Sigmoid colon (tissue), 7 donors: ENCODE measurements around the gene PARVB. TPM values are rescaled to one million over a fixed set of nuclear protein-coding genes. Genes with fewer than 3 reads are reported as not detected.

ENCODE experiments used
- DNase-seq: peaks from one replicate; pipeline ENCODE4 v3.0.0-alpha.2; 2019
- H3K27ac ChIP-seq, 4 donors: fragments of 200-600 bp; sonication (generic); one replicate each; pipeline ENCODE4 v1.5.1; 2016 to 2019; ENCODE audit warnings: mild to moderate bottlenecking in 1 of 4
- H3K27me3 ChIP-seq, 3 donors: fragments of 200-600 bp; sonication (generic); one replicate each; pipeline ENCODE4 v1.5.1; 2019; ENCODE audit warnings: mild to moderate bottlenecking in 1 of 3
- H3K36me3 ChIP-seq, 4 donors: fragments of 200-600 bp; sonication (generic); one replicate each; pipeline ENCODE4 v1.5.1; 2016 to 2019
- H3K4me1 ChIP-seq, 4 donors: fragments of 200-600 bp; sonication (generic); one replicate each; pipeline ENCODE4 v1.5.1; 2017 to 2019
- H3K4me3 ChIP-seq, 4 donors: fragments of 200-600 bp; sonication (generic); one replicate each; pipeline ENCODE4 v1.5.1; 2017 to 2019; ENCODE audit warnings: mild to moderate bottlenecking in 2 of 4, moderate library complexity in 1 of 4
- H3K9me3 ChIP-seq, 4 donors: fragments of 200-600 bp in 3 of 4; sonication (generic) in 3 of 4; one replicate each; pipeline versions ENCODE4 v1.5.1 to v1.6.1; 2013 to 2019
- EP300 ChIP-seq, 4 donors: sonication (generic); formaldehyde crosslinking; IDR thresholded peaks; one replicate each; pipeline ENCODE4 v1.6.1; 2017; ENCODE audit warnings: antibody characterized with exemption in 4 of 4
- POLR2A ChIP-seq, 2 donors: fragments of 450-650 bp; IDR thresholded peaks; one replicate each; pipeline ENCODE4 v1.6.1; 2016; ENCODE audit warnings: antibody characterized with exemption in 2 of 2, mild to moderate bottlenecking in 2 of 2, moderate library complexity in 2 of 2
- POLR2AphosphoS5 ChIP-seq, 4 donors: sonication (generic); formaldehyde crosslinking; IDR thresholded peaks; one replicate each; pipeline ENCODE4 v1.6.1; 2017; ENCODE audit warnings: antibody characterized with exemption in 4 of 4
- WGBS, 2 donors: extraction: QIAGEN DNeasy Blood & Tissue Kit; methylation state at CpG; one replicate each; pipeline ENCODE4 v1.1.7; 2013; 5-methylcytosine and 5-hydroxymethylcytosine counted together
- intact Hi-C: fragments of 100-400 bp; cut with DNase I; formaldehyde crosslinking; loops from one replicate; pipeline ENCODE4 v1.15.1; 2023
- polyA plus RNA-seq, 3 donors: library from polyadenylated mRNA; stranded (reverse); fragments of 200-250 nt; gene quantifications; one replicate each; pipeline ENCODE4 v1.2.3, GENCODE V29; 2013
- total RNA-seq, 4 donors: library from RNA; depleted of rRNA; stranded (reverse); fragments of >200 nt; gene quantifications; one replicate each; pipeline ENCODE4 v1.1.0, GENCODE V29; 2016
- TF ChIP-seq, protein P1 (sequence below), 4 experiments: fragments of 450-650 bp in 3 of 4; fragments of 200-600 bp in 1 of 4; IDR thresholded peaks; one replicate each; pipeline ENCODE4 v1.5.1; 2016 to 2019; ENCODE audit warnings: antibody characterized with exemption in 4 of 4, mild to moderate bottlenecking in 3 of 4, moderate library complexity in 2 of 4
- donor health status: healthy with polysubstance abuse.
- donor health status: Bipolar disorder and iron deficiency.
- donor health status: healthy.

The PARVB gene
- total and polyA plus RNA-seq, 7 donors = 6.9 to 21.6 (median 18.9) TPM

GRCh38 chr22:44129619-44129976 is 105.5 kb downstream of the PARVB start:
- no peaks in the 10 kb centered on the region for H3K4me1 ChIP-seq
- peaks cover 0 to 8% (median 0%) of the 10 kb centered on the region in 4 donors for H3K36me3 ChIP-seq
- no peak overlapping the region for H3K4me3 ChIP-seq
- 55 to 71% methylated on average over 8 of the region's 8 CpGs for WGBS, 2 donors
- peaks cover 0 to 7% (median 1%) of the 10 kb centered on the region in 4 donors for H3K9me3 ChIP-seq
- intact Hi-C loops = no loop called here
- no peaks in the 10 kb centered on the region for H3K27me3 ChIP-seq
- no peak overlapping the region for H3K27ac ChIP-seq
- TF ChIP-seq POLR2AphosphoS5 (IDR thresholded peaks at IDR 0.05) = no peak
- TF ChIP-seq, protein P1, sequence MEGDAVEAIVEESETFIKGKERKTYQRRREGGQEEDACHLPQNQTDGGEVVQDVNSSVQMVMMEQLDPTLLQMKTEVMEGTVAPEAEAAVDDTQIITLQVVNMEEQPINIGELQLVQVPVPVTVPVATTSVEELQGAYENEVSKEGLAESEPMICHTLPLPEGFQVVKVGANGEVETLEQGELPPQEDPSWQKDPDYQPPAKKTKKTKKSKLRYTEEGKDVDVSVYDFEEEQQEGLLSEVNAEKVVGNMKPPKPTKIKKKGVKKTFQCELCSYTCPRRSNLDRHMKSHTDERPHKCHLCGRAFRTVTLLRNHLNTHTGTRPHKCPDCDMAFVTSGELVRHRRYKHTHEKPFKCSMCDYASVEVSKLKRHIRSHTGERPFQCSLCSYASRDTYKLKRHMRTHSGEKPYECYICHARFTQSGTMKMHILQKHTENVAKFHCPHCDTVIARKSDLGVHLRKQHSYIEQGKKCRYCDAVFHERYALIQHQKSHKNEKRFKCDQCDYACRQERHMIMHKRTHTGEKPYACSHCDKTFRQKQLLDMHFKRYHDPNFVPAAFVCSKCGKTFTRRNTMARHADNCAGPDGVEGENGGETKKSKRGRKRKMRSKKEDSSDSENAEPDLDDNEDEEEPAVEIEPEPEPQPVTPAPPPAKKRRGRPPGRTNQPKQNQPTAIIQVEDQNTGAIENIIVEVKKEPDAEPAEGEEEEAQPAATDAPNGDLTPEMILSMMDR (IDR thresholded peaks at IDR 0.05) = no peak
- TF ChIP-seq EP300 (IDR thresholded peaks at IDR 0.05) = no peak
- TF ChIP-seq POLR2A (IDR thresholded peaks at IDR 0.05) = no peak
- peak; percentile 19 for DNase-seq

GRCh38 chr22:44130076-44130711 is 106.1 kb downstream of the PARVB start:
- H3K4me3 ChIP-seq = no peak overlapping the region
- peaks cover 0 to 7% (median 1%) of the 10 kb centered on the region in 4 donors for H3K9me3 ChIP-seq
- no peak overlapping the region for H3K27ac ChIP-seq
- DNase-seq = peak; percentile 33
- TF ChIP-seq EP300 (IDR thresholded peaks at IDR 0.05) = no peak
- TF ChIP-seq, protein P1 (IDR thresholded peaks at IDR 0.05) = no peak
- no peak for TF ChIP-seq POLR2AphosphoS5 (IDR thresholded peaks at IDR 0.05)
- peaks cover 0 to 8% (median 0%) of the 10 kb centered on the region in 4 donors for H3K36me3 ChIP-seq
- WGBS, 2 donors = 52 to 64% methylated on average over 12 of the region's 12 CpGs
- H3K4me1 ChIP-seq = no peaks in the 10 kb centered on the region
- intact Hi-C loops = no loop called here
- no peaks in the 10 kb centered on the region for H3K27me3 ChIP-seq

DNA sequence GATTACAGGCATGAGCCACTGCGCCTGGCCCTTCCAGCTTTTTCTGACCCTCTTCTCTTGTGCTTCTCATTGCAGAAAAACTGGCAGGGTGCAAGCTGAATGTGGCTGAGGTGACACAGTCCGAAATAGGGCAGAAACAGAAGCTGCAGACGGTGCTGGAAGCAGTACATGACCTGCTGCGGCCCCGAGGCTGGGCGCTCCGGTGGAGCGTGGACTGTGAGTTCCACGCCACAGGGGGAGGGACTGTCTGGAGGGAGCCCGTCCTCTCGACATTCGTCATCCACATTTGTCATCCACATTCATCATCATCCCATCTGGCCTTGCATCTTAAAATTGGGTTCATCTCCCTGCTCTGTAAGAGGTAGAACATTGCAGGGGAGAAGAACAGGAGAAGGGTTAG is 107.3 kb downstream of the PARVB start:
- DNase-seq = peak; percentile 5
- Histone ChIP-seq H3K36me3 (peaks cover 0 to 10% (median 6%) of the 10 kb centered on the region in 4 donors), H3K9me3 (peaks cover 0 to 5% (median 1%) of the 10 kb centered on the region in 4 donors), H3K27me3 (no peaks in the 10 kb centered on the region), H3K27ac (no peak overlapping the region), H3K4me1 (no peaks in the 10 kb centered on the region), H3K4me3 (no peak overlapping the region)
- no peak for TF ChIP-seq POLR2AphosphoS5 (IDR thresholded peaks at IDR 0.05)
- TF ChIP-seq, protein P1 (IDR thresholded peaks at IDR 0.05) = no peak
- no peak for TF ChIP-seq POLR2A (IDR thresholded peaks at IDR 0.05)
- TF ChIP-seq EP300 (IDR thresholded peaks at IDR 0.05) = no peak
- 90 to 95% methylated on average over 12 of the region's 12 CpGs for WGBS, 2 donors
- intact Hi-C loops = no loop called here

DNA sequence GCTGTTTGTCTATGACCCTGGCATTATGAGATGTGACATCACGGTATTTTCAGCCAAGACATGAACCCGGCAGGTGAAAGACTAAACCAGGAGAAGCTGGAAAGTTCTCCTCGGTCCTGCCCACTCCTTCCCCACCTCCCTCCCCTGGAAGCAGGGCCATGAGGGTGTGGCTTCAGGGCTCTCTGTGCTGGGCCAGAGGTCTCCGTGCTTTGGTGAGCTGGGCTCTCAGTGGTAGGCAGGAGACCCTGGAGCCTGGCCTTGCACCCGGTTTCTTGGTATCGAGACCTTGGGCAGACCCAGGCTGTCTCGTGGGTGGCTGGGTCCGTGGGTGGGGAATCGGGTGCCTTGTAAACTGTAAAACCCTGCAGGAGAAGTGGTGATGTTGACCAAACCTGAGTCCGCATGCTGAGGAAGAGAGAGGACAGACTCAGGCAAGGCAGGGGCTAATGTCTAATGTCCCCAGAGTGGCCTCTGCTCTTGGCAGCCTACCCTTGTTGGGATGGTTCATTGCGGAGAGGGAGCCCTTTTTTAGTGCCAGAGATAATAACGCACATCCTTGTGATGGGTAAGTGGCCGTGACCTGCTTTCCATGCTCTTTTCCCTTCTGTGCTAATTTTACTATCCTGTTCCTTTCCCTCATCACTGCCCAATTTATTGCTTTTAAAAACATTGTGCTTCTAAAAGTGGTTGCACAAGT is 108.0 kb downstream of the PARVB start:
- DNase-seq = peak; percentile 44
- no peaks in the 10 kb centered on the region for H3K4me1 ChIP-seq
- no peaks in the 10 kb centered on the region for H3K27me3 ChIP-seq
- TF ChIP-seq, protein P1 (IDR thresholded peaks at IDR 0.05) = no peak
- TF ChIP-seq POLR2A (IDR thresholded peaks at IDR 0.05) (no peak), EP300 (IDR thresholded peaks at IDR 0.05) (no peak), POLR2AphosphoS5 (IDR thresholded peaks at IDR 0.05) (no peak)
- intact Hi-C loops = no loop called here
- H3K4me3 ChIP-seq = no peak overlapping the region
- peaks cover 0 to 15% (median 10%) of the 10 kb centered on the region in 4 donors for H3K36me3 ChIP-seq
- peaks cover 0 to 2% (median 1%) of the 10 kb centered on the region in 4 donors for H3K9me3 ChIP-seq
- WGBS, 2 donors = 76 to 88% methylated on average over 13 of the region's 13 CpGs
- no peak overlapping the region for H3K27ac ChIP-seq
